ENCODE data around the gene RASSF1. TPM values are rescaled to one million over a fixed set of nuclear protein-coding genes. Genes with fewer than 3 reads are reported as not detected.

Gene RASSF1
- total RNA-seq, 1 experiment from 2014 or later = 29.6 TPM

DNA sequence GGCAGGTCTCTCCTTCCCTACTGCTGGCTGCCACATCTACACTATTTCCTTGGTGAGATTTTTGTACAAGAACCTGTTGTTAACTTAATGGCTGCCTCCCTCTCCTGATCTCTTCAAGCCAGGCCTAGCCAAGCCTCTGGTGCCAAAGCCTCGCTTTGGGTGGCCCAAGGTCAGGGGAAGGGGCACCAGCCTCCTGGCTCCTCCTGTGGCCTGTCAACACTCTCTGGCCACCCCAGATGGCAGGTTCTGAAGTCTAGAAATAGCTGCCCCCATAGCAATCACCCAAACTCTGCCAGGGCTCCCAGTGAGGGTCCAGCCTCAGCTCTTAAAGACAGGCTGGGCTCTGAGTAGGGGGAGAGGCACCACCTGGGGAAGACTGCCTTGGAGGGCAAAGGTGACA, 53.4 kb downstream of the RASSF1 start:
- Histone ChIP-seq H3K9ac (ENCODE audit: low read length) (no peak overlapping the region), H3K27ac (ENCODE audit: low read depth, low read length) (no peak overlapping the region), H4K20me1 (ENCODE audit: insufficient read depth) (no peaks in the 10 kb centered on the region), H3K9me2 (ENCODE audit: insufficient read depth) (no peaks in the 10 kb centered on the region), H3K9me3 (ENCODE audit: control insufficient read depth in 1 of 2, insufficient read depth in 1 of 2, low read depth in 1 of 2, low read length in 2 of 2) (no peaks in the 10 kb centered on the region), H3K4me1 (ENCODE audit: control insufficient read depth in 1 of 2, insufficient read depth in 2 of 2, low read length in 2 of 2) (peaks cover 6 to 7% of the 10 kb centered on the region in 2 experiments; a peak in 3 of 4 replicates), H3K27me3 (ENCODE audit: insufficient read depth, low read length) (no peaks in the 10 kb centered on the region), H3K4me2 (ENCODE audit: low read length) (no peak overlapping the region), H3K79me2 (ENCODE audit: insufficient read depth, low read length) (peaks cover 42% of the 10 kb centered on the region), H3K4me3 (replicated peaks in 1 of 2; ENCODE audit: low read depth in 1 of 2, low read length in 2 of 2) (no peak overlapping the region), H2AFZ (ENCODE audit: low read depth, low read length, poor library complexity, severe bottlenecking) (no peak overlapping the region), H3K36me3 (ENCODE audit: control insufficient read depth in 1 of 2, insufficient read depth in 2 of 2, low read length in 2 of 2) (peaks cover 23 to 45% of the 10 kb centered on the region in 2 experiments)
- DNase-seq (ENCODE audit: low read depth, low spot score) (no peak), ATAC-seq (no peak)
- no TSS peak for BruUV-seq (replicated peaks)
- ChIA-PET CTCF (no interaction called here), POLR2A (no interaction called here), RAD21 (ENCODE audit: low non-redundant PET in 1 of 2, low total read pairs in 2 of 2, uncharacterized antibody in 2 of 2, unreplicated experiment in 2 of 2) (no interaction called here)
- TF ChIP-seq EGR1 (IDR thresholded peaks at IDR 0.05; ENCODE audit: low read depth) (no peak), ELF1 (IDR thresholded peaks at IDR 0.05; ENCODE audit: borderline replicate concordance, low read depth) (no peak), YY1 (IDR thresholded peaks at IDR 0.05; ENCODE audit: extremely low read depth, insufficient replicate concordance, low read depth, low read length) (no peak), SRF (IDR thresholded peaks at IDR 0.05; ENCODE audit: low read depth) (no peak), FOSL1 (IDR thresholded peaks at IDR 0.05; ENCODE audit: low read depth) (no peak), CBX3 (IDR thresholded peaks at IDR 0.05; ENCODE audit: low read depth) (no peak), SIN3A (IDR thresholded peaks at IDR 0.05; ENCODE audit: low read depth) (no peak), CEBPB (IDR thresholded peaks at IDR 0.05; ENCODE audit: low read depth) (no peak), ZFX (IDR thresholded peaks at IDR 0.05) (no peak), JUND (IDR thresholded peaks at IDR 0.05) (no peak), POLR2AphosphoS5 (IDR thresholded peaks at IDR 0.05; ENCODE audit: low read depth, low read length) (no peak), ZNF274 (IDR thresholded peaks at IDR 0.05; ENCODE audit: low read depth, low read length) (no peak), POLR2A (IDR thresholded peaks at IDR 0.05; ENCODE audit: borderline replicate concordance, extremely low read depth, insufficient read depth, insufficient read length) (no peak), EZH2phosphoT487 (IDR thresholded peaks at IDR 0.05; ENCODE audit: borderline replicate concordance) (no peak)
- TF ChIP-seq, protein P1, sequence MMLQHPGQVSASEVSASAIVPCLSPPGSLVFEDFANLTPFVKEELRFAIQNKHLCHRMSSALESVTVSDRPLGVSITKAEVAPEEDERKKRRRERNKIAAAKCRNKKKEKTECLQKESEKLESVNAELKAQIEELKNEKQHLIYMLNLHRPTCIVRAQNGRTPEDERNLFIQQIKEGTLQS (IDR thresholded peaks at IDR 0.05) = no peak
- TF ChIP-seq, protein P2, sequence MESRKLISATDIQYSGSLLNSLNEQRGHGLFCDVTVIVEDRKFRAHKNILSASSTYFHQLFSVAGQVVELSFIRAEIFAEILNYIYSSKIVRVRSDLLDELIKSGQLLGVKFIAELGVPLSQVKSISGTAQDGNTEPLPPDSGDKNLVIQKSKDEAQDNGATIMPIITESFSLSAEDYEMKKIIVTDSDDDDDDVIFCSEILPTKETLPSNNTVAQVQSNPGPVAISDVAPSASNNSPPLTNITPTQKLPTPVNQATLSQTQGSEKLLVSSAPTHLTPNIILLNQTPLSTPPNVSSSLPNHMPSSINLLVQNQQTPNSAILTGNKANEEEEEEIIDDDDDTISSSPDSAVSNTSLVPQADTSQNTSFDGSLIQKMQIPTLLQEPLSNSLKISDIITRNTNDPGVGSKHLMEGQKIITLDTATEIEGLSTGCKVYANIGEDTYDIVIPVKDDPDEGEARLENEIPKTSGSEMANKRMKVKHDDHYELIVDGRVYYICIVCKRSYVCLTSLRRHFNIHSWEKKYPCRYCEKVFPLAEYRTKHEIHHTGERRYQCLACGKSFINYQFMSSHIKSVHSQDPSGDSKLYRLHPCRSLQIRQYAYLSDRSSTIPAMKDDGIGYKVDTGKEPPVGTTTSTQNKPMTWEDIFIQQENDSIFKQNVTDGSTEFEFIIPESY (IDR thresholded peaks at IDR 0.05; ENCODE audit: extremely low read depth, insufficient replicate concordance, low read length) = no peak
- TF ChIP-seq, protein P3, sequence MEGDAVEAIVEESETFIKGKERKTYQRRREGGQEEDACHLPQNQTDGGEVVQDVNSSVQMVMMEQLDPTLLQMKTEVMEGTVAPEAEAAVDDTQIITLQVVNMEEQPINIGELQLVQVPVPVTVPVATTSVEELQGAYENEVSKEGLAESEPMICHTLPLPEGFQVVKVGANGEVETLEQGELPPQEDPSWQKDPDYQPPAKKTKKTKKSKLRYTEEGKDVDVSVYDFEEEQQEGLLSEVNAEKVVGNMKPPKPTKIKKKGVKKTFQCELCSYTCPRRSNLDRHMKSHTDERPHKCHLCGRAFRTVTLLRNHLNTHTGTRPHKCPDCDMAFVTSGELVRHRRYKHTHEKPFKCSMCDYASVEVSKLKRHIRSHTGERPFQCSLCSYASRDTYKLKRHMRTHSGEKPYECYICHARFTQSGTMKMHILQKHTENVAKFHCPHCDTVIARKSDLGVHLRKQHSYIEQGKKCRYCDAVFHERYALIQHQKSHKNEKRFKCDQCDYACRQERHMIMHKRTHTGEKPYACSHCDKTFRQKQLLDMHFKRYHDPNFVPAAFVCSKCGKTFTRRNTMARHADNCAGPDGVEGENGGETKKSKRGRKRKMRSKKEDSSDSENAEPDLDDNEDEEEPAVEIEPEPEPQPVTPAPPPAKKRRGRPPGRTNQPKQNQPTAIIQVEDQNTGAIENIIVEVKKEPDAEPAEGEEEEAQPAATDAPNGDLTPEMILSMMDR (IDR thresholded peaks at IDR 0.05 in 2 of 3, conservative IDR thresholded peaks at IDR 0.05 in 1 of 3; ENCODE audit: borderline replicate concordance in 1 of 3, insufficient read depth in 1 of 3, low read depth in 2 of 3, low read length in 2 of 3) = no peak
- TF ChIP-seq, protein P4, sequence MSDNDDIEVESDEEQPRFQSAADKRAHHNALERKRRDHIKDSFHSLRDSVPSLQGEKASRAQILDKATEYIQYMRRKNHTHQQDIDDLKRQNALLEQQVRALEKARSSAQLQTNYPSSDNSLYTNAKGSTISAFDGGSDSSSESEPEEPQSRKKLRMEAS (IDR thresholded peaks at IDR 0.05) = no peak
- intact Hi-C loops (cut with micrococcal nuclease) = no loop called here
